ENCODE results near the gene SLC8A2.

Gene SLC8A2

DNA sequence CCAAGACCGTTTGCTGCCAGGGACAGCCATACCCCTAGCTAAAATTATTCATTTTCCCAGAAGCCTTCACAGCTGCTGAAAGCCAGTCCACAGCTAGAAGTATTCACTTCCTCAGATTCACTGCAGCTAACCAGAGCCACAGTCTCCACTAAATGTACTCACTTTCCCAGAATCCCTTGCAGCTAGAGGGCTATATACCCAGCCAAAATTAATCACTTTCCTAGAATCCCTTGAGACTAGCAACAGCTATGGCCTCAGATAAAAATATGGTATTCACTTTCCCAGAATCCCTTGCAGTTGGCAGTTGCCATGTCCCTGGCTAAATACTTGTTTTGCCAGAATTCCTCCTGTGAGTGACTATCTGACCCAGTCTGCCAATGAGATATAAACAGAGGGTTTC lies 38.6 kb downstream of the SLC8A2 start:
- H3K79me2 ChIP-seq (ENCODE audit: insufficient read depth, low read length) = no peaks in the 10 kb centered on the region
- no peak overlapping the region for H3K27ac ChIP-seq (ENCODE audit: low read depth, low read length, poor library complexity, severe bottlenecking)
- H3K9ac ChIP-seq (ENCODE audit: low read length) = no peak overlapping the region
- no peaks in the 10 kb centered on the region for H4K20me1 ChIP-seq (ENCODE audit: insufficient read depth, low read length)
- no peaks in the 10 kb centered on the region for H3K36me3 ChIP-seq (ENCODE audit: insufficient read depth, low read length)
- TF ChIP-seq CTCF (IDR thresholded peaks at IDR 0.05; ENCODE audit: low read length) (no peak), EZH2 (IDR thresholded peaks at IDR 0.05; ENCODE audit: borderline replicate concordance, low read length) (no peak)
- H2AFZ ChIP-seq (ENCODE audit: low read length) = no peak overlapping the region
- no peak overlapping the region for H3K4me2 ChIP-seq (ENCODE audit: low read length)
- H3K9me2 ChIP-seq (ENCODE audit: low read depth, low read length) = no peaks in the 10 kb centered on the region
- H3F3A ChIP-seq (ENCODE audit: insufficient read depth, low read length) = no peaks in the 10 kb centered on the region
- no peak overlapping the region for H3K4me3 ChIP-seq (ENCODE audit: low read depth, low read length, poor library complexity, severe bottlenecking)
- no peaks in the 10 kb centered on the region; the same call in 1 of the 2 replicates for H3K27me3 ChIP-seq (ENCODE audit: insufficient read depth, low read length)
- 0 out of 2 replicates have a peak, but pooled peaks cover 4% of the 10 kb centered on the region for H3K9me3 ChIP-seq (ENCODE audit: low read length)
- peaks cover 17% of the 10 kb centered on the region for H3K4me1 ChIP-seq (ENCODE audit: insufficient read depth, low read length, severe bottlenecking)

GRCh38 chr19:47432499-47432898 lies 39.2 kb downstream of the SLC8A2 start:
- Histone ChIP-seq H2AFZ (ENCODE audit: low read length) (no peak overlapping the region), H3K27ac (ENCODE audit: low read depth, low read length, poor library complexity, severe bottlenecking) (no peak overlapping the region), H3K36me3 (ENCODE audit: insufficient read depth, low read length) (no peaks in the 10 kb centered on the region), H3K4me3 (ENCODE audit: low read depth, low read length, poor library complexity, severe bottlenecking) (no peak overlapping the region), H3K27me3 (ENCODE audit: insufficient read depth, low read length) (no peaks in the 10 kb centered on the region; the same call in 1 of the 2 replicates), H3K4me2 (ENCODE audit: low read length) (no peak overlapping the region), H3K9me3 (ENCODE audit: low read length) (0 out of 2 replicates have a peak, but pooled peaks cover 4% of the 10 kb centered on the region), H3K4me1 (ENCODE audit: insufficient read depth, low read length, severe bottlenecking) (peaks cover 23% of the 10 kb centered on the region), H3K9me2 (ENCODE audit: low read depth, low read length) (no peaks in the 10 kb centered on the region), H4K20me1 (ENCODE audit: insufficient read depth, low read length) (no peaks in the 10 kb centered on the region), H3K9ac (ENCODE audit: low read length) (no peak overlapping the region), H3F3A (ENCODE audit: insufficient read depth, low read length) (peaks cover 5% of the 10 kb centered on the region), H3K79me2 (ENCODE audit: insufficient read depth, low read length) (no peaks in the 10 kb centered on the region)
- TF ChIP-seq CTCF (IDR thresholded peaks at IDR 0.05; ENCODE audit: low read length) (no peak), EZH2 (IDR thresholded peaks at IDR 0.05; ENCODE audit: borderline replicate concordance, low read length) (no peak)

DNA sequence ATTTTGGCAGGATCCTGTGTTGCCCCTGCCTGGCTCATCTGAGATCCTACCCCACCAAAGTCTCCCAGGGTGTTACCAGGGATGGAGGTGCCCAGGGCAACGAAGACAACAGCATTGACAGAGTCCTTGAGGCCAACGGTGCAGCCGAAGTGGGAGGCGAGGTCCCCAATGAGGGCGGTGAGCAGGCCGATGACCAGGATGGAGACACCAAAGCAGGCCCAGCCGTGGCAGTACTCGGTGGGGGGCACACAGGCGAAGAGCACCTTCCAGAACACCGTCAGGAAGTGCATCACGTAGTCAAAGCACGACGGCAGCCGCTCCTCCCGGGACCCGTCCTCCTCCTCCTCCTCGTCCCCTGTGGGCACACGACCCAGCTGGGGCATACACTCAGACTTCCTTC lies 39.6 kb downstream of the SLC8A2 start:
- TF ChIP-seq EZH2 (IDR thresholded peaks at IDR 0.05; ENCODE audit: borderline replicate concordance, low read length) (no peak), CTCF (IDR thresholded peaks at IDR 0.05; ENCODE audit: low read length) (no peak)
- Histone ChIP-seq H3K79me2 (ENCODE audit: insufficient read depth, low read length) (no peaks in the 10 kb centered on the region), H2AFZ (ENCODE audit: low read length) (no peak overlapping the region), H4K20me1 (ENCODE audit: insufficient read depth, low read length) (no peaks in the 10 kb centered on the region), H3K9ac (ENCODE audit: low read length) (no peak overlapping the region), H3K4me1 (ENCODE audit: insufficient read depth, low read length, severe bottlenecking) (peaks cover 25% of the 10 kb centered on the region), H3K36me3 (ENCODE audit: insufficient read depth, low read length) (no peaks in the 10 kb centered on the region), H3K4me3 (ENCODE audit: low read depth, low read length, poor library complexity, severe bottlenecking) (no peak overlapping the region), H3K27ac (ENCODE audit: low read depth, low read length, poor library complexity, severe bottlenecking) (no peak overlapping the region), H3K27me3 (ENCODE audit: insufficient read depth, low read length) (no peaks in the 10 kb centered on the region; the same call in 1 of the 2 replicates), H3K4me2 (ENCODE audit: low read length) (no peak overlapping the region), H3K9me3 (ENCODE audit: low read length) (0 out of 2 replicates have a peak, but pooled peaks cover 4% of the 10 kb centered on the region), H3K9me2 (ENCODE audit: low read depth, low read length) (no peaks in the 10 kb centered on the region), H3F3A (ENCODE audit: insufficient read depth, low read length) (peaks cover 6% of the 10 kb centered on the region)
